OCI-LY3 (cell line): ENCODE results near the gene SAFB2.
"Not testable (repeated sequence)": the region's sequence is repeated elsewhere in the genome, so short reads cannot be mapped to it uniquely, and the experiment has no call there.

Source experiments
- H2AFZ ChIP-seq: fragments of 200-600, 300-600 bp; shearing (Covaris generic); 2 replicates; pipeline ENCODE4 v1.6.0; 2014; ENCODE audit warnings: antibody characterized with exemption, low read depth, low read length
- H3K27ac ChIP-seq: fragments of 200-600, 300-600 bp; sonication (generic); 2 replicates; pipeline ENCODE4 v1.5.1; 2014; ENCODE audit warnings: mild to moderate bottlenecking, low read length, moderate library complexity, mixed read lengths
- H3K27me3 ChIP-seq: fragments of 200-600, 300-600 bp; sonication (generic); 2 replicates; pipeline ENCODE4 v1.6.1; 2014; ENCODE audit warnings: low read depth, low read length, mixed read lengths
- H3K36me3 ChIP-seq: fragments of 200-600, 300-600 bp; sonication (generic); replicated peaks from 2 replicates; pipeline ENCODE3; 2014; ENCODE audit warnings: low read depth, low read length, mixed read lengths
- H3K4me1 ChIP-seq: fragments of 300-600, 200-600 bp; sonication (generic); 2 replicates; pipeline ENCODE4 v1.6.1; 2014; ENCODE audit warnings: low read length, mixed read lengths
- H3K4me2 ChIP-seq: fragments of 200-600, 300-600 bp; sonication (generic); 2 replicates; pipeline ENCODE4 v1.6.1; 2014; ENCODE audit warnings: low read length, mixed read lengths
- H3K4me3 ChIP-seq: fragments of 300-600, 200-600 bp; sonication (generic); 2 replicates; pipeline ENCODE4 v1.5.1; 2014; ENCODE audit warnings: antibody characterized with exemption, mild to moderate bottlenecking, low read length, moderate library complexity
- H3K79me2 ChIP-seq: fragments of 300-600, 200-600 bp; shearing (Covaris generic); 2 replicates; pipeline ENCODE4 v1.6.1; 2014; ENCODE audit warnings: mild to moderate bottlenecking, low read length, mixed read lengths
- H3K9ac ChIP-seq: fragments of 300-600, 200-600 bp; shearing (Covaris generic); 2 replicates; pipeline ENCODE4 v1.6.0; 2014; ENCODE audit warnings: mild to moderate bottlenecking, low read length, moderate library complexity
- H3K9me3 ChIP-seq: fragments of 200-600, 300-600 bp; shearing (Covaris generic); 2 replicates; pipeline ENCODE4 v1.6.1; 2014; ENCODE audit warnings: low read length, mixed read lengths; ENCODE audit not compliant: insufficient read depth
- H4K20me1 ChIP-seq: fragments of 200-600, 300-600 bp; sonication (generic); 2 replicates; pipeline ENCODE4 v1.6.1; 2016; ENCODE audit warnings: low read length, mixed read lengths; ENCODE audit not compliant: insufficient read depth
- EZH2phosphoT487 ChIP-seq: fragments of 200-600 bp; shearing (Covaris generic); IDR thresholded peaks from 2 replicates; pipeline ENCODE4 v1.6.1; 2018; ENCODE audit warnings: antibody characterized with exemption, mixed run types, low read depth
- TF ChIP-seq, protein P1 (sequence below): fragments of 200-600, 300-600 bp; sonication (generic); IDR thresholded peaks from 2 replicates; pipeline ENCODE4 v1.5.1; 2014; ENCODE audit warnings: antibody characterized with exemption, low read length, low read depth

SAFB2 gene

DNA sequence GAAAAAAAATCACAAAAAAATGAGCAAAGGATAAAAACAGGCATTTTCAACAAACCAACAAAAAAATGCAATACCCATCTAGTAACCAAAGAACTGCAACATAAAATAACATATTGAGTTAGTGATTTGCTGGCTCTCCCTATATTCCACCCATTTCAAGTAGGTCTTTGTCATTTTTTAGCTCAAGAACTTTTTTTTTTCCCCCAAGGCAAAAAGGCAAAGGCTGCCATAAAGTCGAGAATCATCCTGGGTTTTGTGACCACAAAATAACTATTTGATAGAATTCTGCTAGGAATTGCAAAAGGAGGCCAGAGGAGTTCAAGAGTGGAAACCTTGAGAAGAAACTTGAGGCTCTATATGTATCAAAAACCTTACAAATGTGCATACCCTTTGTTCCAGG, 5.5 kb downstream of the SAFB2 start:
- H3K79me2 ChIP-seq: peaks cover 86% of the 10 kb centered on the region
- no peaks in the 10 kb centered on the region for H3K27me3 ChIP-seq
- H3K4me2 ChIP-seq: no peak overlapping the region
- peaks cover 17% of the 10 kb centered on the region for H3K4me1 ChIP-seq
- TF ChIP-seq EZH2phosphoT487: no peak
- TF ChIP-seq, protein P1, sequence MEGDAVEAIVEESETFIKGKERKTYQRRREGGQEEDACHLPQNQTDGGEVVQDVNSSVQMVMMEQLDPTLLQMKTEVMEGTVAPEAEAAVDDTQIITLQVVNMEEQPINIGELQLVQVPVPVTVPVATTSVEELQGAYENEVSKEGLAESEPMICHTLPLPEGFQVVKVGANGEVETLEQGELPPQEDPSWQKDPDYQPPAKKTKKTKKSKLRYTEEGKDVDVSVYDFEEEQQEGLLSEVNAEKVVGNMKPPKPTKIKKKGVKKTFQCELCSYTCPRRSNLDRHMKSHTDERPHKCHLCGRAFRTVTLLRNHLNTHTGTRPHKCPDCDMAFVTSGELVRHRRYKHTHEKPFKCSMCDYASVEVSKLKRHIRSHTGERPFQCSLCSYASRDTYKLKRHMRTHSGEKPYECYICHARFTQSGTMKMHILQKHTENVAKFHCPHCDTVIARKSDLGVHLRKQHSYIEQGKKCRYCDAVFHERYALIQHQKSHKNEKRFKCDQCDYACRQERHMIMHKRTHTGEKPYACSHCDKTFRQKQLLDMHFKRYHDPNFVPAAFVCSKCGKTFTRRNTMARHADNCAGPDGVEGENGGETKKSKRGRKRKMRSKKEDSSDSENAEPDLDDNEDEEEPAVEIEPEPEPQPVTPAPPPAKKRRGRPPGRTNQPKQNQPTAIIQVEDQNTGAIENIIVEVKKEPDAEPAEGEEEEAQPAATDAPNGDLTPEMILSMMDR: no peak
- no peak overlapping the region for H3K4me3 ChIP-seq
- peaks cover 25% of the 10 kb centered on the region for H4K20me1 ChIP-seq
- H3K9ac ChIP-seq: no peak overlapping the region
- peaks cover 78% of the 10 kb centered on the region for H3K36me3 ChIP-seq
- H3K27ac ChIP-seq: no peak overlapping the region
- H3K9me3 ChIP-seq: no peaks in the 10 kb centered on the region
- H2AFZ ChIP-seq: no peak overlapping the region

DNA sequence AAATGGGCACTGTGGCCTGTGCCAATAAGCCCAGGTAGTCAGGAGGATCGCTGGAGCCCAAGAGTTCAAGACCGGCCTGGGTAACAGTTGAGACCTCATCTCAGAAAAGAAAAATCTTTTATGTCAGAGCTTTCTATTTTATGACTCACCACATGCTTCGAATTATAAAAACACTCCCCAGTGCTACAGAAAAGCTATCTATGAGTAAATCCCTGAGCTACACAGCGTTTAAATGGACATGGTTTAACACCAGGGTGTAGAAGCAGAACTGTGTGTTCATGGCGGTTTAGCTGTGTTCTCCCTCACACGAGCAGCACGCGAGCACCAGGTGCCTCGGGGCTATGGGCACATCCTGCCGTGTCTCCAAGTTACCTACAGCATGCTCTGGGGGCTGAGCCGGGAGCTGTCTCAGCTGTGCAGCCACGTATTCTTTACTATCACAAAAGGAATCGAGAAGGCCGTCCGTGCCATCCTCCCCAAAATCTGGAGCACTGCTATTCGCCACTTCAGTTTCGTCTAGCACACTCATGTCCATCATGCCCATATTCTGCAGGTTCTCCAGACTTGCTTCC, 6.7 kb downstream of the SAFB2 start:
- H3K9ac ChIP-seq: no peak overlapping the region

DNA sequence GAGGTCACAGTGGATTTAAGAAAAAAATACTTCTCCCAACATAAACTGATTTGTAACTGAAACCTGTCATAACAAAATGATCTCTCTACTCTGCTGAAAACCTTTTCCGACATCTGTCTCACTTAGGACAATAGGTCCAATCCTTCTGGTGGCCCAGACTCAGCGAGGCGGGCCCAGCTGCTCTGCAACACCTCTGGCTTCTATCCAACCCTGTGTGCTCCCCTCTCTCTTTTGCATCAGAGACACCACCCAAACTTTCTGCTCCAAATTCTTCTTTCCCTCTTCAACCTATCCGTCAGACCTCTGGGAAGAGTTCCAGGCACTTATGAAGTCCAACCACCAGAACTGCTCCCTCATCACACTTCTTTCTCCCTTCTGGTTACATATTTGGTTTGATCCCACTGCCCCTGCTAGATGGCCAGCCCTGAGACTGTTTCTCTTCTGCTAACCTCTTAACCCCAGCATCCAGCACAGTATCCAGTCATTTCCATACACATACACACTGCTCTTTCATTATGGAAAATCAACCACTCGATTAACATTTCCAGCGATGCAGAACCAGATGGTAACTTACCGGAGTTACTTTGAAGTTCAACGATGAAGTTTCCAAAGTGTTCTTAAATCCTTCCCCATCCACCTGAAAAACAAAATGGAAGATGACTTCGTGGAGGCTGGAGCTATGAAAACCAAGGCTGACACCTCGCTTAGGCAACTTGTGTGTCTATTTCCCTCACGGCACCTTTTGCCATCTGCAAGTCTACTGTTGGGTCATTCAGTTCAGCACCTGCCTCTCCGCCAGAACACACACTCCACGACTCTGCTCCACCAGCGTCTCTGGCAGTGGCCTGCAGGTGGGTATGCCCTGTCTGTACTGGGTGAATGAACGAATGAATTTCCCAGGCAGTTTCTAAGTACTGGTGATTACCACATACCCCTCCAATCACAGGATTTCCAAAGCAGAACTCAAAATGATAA, 9.4 kb downstream of the SAFB2 start:
- Histone ChIP-seq H4K20me1 (peaks cover 14% of the 10 kb centered on the region; the same call in 1 of the 2 replicates), H3K9ac (no peak overlapping the region), H3K4me2 (no peak overlapping the region), H3K4me3 (no peak overlapping the region), H2AFZ (no peak overlapping the region), H3K4me1 (no peaks in the 10 kb centered on the region), H3K36me3 (peaks cover 76% of the 10 kb centered on the region), H3K79me2 (peaks cover 67% of the 10 kb centered on the region), H3K27me3 (no peaks in the 10 kb centered on the region), H3K9me3 (no peaks in the 10 kb centered on the region), H3K27ac (no peak overlapping the region)
- TF ChIP-seq, protein P1: no peak
- no peak for TF ChIP-seq EZH2phosphoT487

More for the DNA sequence above, 6.7 kb downstream of the SAFB2 start:
- TF ChIP-seq EZH2phosphoT487: no peak
- TF ChIP-seq, protein P1: no peak
- H3K4me3 ChIP-seq: no peak overlapping the region
- H3K27ac ChIP-seq: no peak overlapping the region
- peaks cover 80% of the 10 kb centered on the region for H3K36me3 ChIP-seq
- H3K27me3 ChIP-seq: no peaks in the 10 kb centered on the region
- H2AFZ ChIP-seq: no peak overlapping the region
- no peak overlapping the region for H3K4me2 ChIP-seq
- no peaks in the 10 kb centered on the region for H3K9me3 ChIP-seq
- peaks cover 14% of the 10 kb centered on the region; the same call in 1 of the 2 replicates for H4K20me1 ChIP-seq
- H3K79me2 ChIP-seq: peaks cover 75% of the 10 kb centered on the region
- H3K4me1 ChIP-seq: peaks cover 11% of the 10 kb centered on the region

DNA sequence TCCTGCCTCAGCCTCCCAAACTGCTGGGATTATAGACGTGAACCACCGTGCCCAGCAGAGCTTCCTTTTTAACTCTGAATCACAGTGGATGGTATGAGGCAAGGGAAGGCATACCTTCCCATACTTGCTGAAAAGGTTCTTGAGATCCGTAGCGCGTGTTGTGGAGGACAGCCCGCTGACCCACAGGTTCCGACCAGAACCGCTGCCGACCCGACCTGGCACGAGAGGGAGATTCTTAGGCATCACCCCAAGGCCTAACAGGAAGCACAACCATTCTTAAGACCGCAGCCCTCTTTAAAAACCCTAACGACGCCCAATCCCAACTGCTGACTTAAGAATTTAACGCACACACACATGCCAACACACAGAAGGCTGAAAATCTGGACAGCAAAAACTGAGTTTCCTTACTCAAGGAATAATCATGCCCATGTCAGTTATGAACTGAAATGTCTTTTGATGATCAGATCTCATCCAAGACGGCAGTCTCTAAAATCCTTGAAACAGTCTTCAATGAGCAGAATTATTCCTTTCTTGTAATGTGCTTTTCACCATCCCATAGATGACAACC, 12.6 kb downstream of the SAFB2 start:
- Histone ChIP-seq H2AFZ (no peak overlapping the region), H3K27ac (no peak overlapping the region), H3K4me3 (no peak overlapping the region), H3K79me2 (peaks cover 71% of the 10 kb centered on the region), H3K9me3 (no peaks in the 10 kb centered on the region), H3K4me1 (no peaks in the 10 kb centered on the region), H3K36me3 (peaks cover 76% of the 10 kb centered on the region), H3K4me2 (no peak overlapping the region), H4K20me1 (peaks cover 26% of the 10 kb centered on the region), H3K9ac (no peak overlapping the region), H3K27me3 (no peaks in the 10 kb centered on the region)
- TF ChIP-seq, protein P1: no peak
- TF ChIP-seq EZH2phosphoT487: no peak

DNA sequence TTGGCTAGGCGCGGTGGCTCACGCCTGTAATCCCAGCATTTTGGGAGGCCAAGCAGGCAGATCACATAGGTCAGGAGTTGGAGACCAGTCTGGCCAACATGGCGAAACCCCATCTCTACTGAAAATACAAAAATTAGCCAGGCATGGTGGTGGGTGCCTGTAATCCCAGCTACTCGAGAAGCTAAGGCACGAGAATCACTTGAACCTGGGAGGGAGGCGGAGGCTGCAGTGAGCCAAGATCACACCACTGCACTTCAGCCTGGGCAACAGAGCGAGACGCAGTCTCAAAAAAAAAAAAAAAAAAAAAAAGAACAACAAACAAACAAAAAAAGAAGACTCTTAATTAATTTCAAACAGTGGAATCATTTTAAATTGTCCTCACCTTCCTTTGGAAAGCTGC, 13.8 kb downstream of the SAFB2 start:
- peaks cover 76% of the 10 kb centered on the region for H3K36me3 ChIP-seq
- H3K79me2 ChIP-seq: peaks cover 67% of the 10 kb centered on the region

More for the DNA sequence above, 13.8 kb downstream of the SAFB2 start:
- not testable (repeated sequence) for H3K4me3 ChIP-seq, H3K4me2 ChIP-seq, H3K27ac ChIP-seq, H3K9me3 ChIP-seq, H3K9ac ChIP-seq, H2AFZ ChIP-seq, H3K27me3 ChIP-seq, H3K4me1 ChIP-seq
- H4K20me1 ChIP-seq: peaks cover 26% of the 10 kb centered on the region
